ENCODE results near the gene SUDS3.
"Not testable (repeated sequence)": the region's sequence is repeated elsewhere in the genome, so short reads cannot be mapped to it uniquely, and the experiment has no call there.

SUDS3 gene

GRCh38 chr12:118398524-118398923 is 22.2 kb downstream of the SUDS3 start:
- no peak for DNase-seq

GRCh38 chr12:118398940-118399339 is 22.6 kb downstream of the SUDS3 start:
- DNase-seq, result no peak

- no peak for DNase-seq
Measured at GRCh38 chr12:118402251-118402650, 25.9 kb downstream of the SUDS3 start.

- peak; percentile 49 for DNase-seq
Measured at GRCh38 chr12:118404876-118405521, 28.6 kb downstream of the SUDS3 start.

GRCh38 chr12:118408241-118408640 is 31.9 kb downstream of the SUDS3 start:
- DNase-seq, result not testable (repeated sequence)

- DNase-seq, result no peak
Measured at GRCh38 chr12:118409834-118410233, 33.5 kb downstream of the SUDS3 start.

- DNase-seq, result no peak
Measured at GRCh38 chr12:118417942-118418341, 41.6 kb downstream of the SUDS3 start.

GRCh38 chr12:118418385-118419057 is 42.2 kb downstream of the SUDS3 start:
- no peak for DNase-seq

- DNase-seq, result no peak
Measured at GRCh38 chr12:118420673-118421072, 44.3 kb downstream of the SUDS3 start.

- no peak for DNase-seq
Measured at GRCh38 chr12:118424884-118425283, 48.5 kb downstream of the SUDS3 start.

- no peak for DNase-seq
Measured at GRCh38 chr12:118425364-118425763, 49.0 kb downstream of the SUDS3 start.

GRCh38 chr12:118427819-118428218 is 51.5 kb downstream of the SUDS3 start:
- no peak for DNase-seq

GRCh38 chr12:118428643-118429042 is 52.3 kb downstream of the SUDS3 start:
- DNase-seq, result no peak

GRCh38 chr12:118429688-118430383 is 53.5 kb downstream of the SUDS3 start:
- DNase-seq, result no peak

- no peak for DNase-seq
Measured at GRCh38 chr12:118430516-118430915, 54.2 kb downstream of the SUDS3 start.

GRCh38 chr12:118432812-118433545 is 56.6 kb downstream of the SUDS3 start:
- no peak for DNase-seq

GRCh38 chr12:118436002-118436730 is 59.8 kb downstream of the SUDS3 start:
- DNase-seq, result no peak

- DNase-seq, result no peak
Measured at GRCh38 chr12:118436986-118437385, 60.6 kb downstream of the SUDS3 start.

GRCh38 chr12:118439068-118439467 is 62.7 kb downstream of the SUDS3 start:
- DNase-seq, result no peak

GRCh38 chr12:118446247-118446646 is 69.9 kb downstream of the SUDS3 start:
- no peak for DNase-seq

GRCh38 chr12:118447181-118447580 is 70.8 kb downstream of the SUDS3 start:
- DNase-seq, result no peak

- no peak for DNase-seq
Measured at GRCh38 chr12:118448341-118448740, 72.0 kb downstream of the SUDS3 start.

GRCh38 chr12:118455327-118455726 is 79.0 kb downstream of the SUDS3 start:
- no peak for DNase-seq

Data from activated CD4-positive, CD25-positive, alpha-beta regulatory T cell treated with anti-CD3 and anti-CD28 coated beads, Interleukin-2, amount 50 U/mL, for 72 hours (primary cell).